ENCODE data around the gene HOXB13.

DNA sequence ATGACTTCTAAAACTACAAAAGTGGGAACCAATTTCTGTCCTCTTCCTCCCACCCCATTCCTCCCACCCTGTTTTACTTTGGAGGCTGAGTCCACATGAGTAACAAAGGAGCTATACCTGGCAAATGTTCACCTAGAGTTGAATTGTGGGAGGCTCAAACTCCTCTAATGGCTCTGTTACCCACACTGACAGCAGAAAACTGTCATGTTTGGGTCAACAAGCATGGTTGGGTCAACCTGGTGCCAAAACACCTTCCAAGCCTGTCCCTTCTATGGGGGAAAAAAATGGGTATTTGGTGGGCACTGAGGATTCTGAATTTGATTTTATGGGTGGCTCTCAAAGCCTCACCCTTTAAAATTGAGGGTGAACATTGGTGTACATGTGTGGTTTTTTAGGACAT lies 12.0 kb upstream of the HOXB13 start:
- TF ChIP-seq, protein P1, sequence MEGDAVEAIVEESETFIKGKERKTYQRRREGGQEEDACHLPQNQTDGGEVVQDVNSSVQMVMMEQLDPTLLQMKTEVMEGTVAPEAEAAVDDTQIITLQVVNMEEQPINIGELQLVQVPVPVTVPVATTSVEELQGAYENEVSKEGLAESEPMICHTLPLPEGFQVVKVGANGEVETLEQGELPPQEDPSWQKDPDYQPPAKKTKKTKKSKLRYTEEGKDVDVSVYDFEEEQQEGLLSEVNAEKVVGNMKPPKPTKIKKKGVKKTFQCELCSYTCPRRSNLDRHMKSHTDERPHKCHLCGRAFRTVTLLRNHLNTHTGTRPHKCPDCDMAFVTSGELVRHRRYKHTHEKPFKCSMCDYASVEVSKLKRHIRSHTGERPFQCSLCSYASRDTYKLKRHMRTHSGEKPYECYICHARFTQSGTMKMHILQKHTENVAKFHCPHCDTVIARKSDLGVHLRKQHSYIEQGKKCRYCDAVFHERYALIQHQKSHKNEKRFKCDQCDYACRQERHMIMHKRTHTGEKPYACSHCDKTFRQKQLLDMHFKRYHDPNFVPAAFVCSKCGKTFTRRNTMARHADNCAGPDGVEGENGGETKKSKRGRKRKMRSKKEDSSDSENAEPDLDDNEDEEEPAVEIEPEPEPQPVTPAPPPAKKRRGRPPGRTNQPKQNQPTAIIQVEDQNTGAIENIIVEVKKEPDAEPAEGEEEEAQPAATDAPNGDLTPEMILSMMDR (conservative IDR thresholded peaks at IDR 0.05; ENCODE audit: low read length), result no peak
- TF ChIP-seq EZH2phosphoT487 (IDR thresholded peaks at IDR 0.05; ENCODE audit: borderline replicate concordance), result no peak

All from Loucy (cell line).